HEK293 (cell line): Measurements from ENCODE around the gene SET.

Experiments used
- BCL11A ChIP-seq: fragments of 450-650 bp; formaldehyde crosslinking; IDR thresholded peaks from 2 replicates; pipeline ENCODE4 v1.5.1; 2016; ENCODE audit warnings: low read depth, missing biosample characterization, missing genetic modification characterization
- BCL11B ChIP-seq: fragments of 450-650 bp; formaldehyde crosslinking; IDR thresholded peaks from 2 replicates; pipeline ENCODE4 v1.5.1; 2016; ENCODE audit warnings: low read depth, missing biosample characterization, missing genetic modification characterization
- GLIS2 ChIP-seq: fragments of 450-650 bp; formaldehyde crosslinking; IDR thresholded peaks from 2 replicates; pipeline ENCODE4 v1.5.1; 2016; ENCODE audit warnings: missing biosample characterization, missing genetic modification characterization
- HOXA7 ChIP-seq: sonication (generic); formaldehyde crosslinking; IDR thresholded peaks from 2 replicates; pipeline ENCODE4 v1.8.1; 2022; ENCODE audit warnings: missing genetic modification reagents, borderline replicate concordance
- OSR2 ChIP-seq: fragments of 450-650 bp; formaldehyde crosslinking; IDR thresholded peaks from 2 replicates; pipeline ENCODE4 v1.5.1; 2016; ENCODE audit warnings: missing biosample characterization, missing genetic modification characterization
- SP3 ChIP-seq: fragments of 450-650 bp; formaldehyde crosslinking; IDR thresholded peaks from 2 replicates; pipeline ENCODE4 v1.5.1; 2016; ENCODE audit warnings: missing biosample characterization, missing genetic modification characterization
- YY2 ChIP-seq: fragments of 450-650 bp; formaldehyde crosslinking; IDR thresholded peaks from 2 replicates; pipeline ENCODE4 v1.5.1; 2016; ENCODE audit warnings: missing biosample characterization, missing genetic modification characterization
- ZFP37 ChIP-seq: fragments of 450-650 bp; formaldehyde crosslinking; IDR thresholded peaks from 2 replicates; pipeline ENCODE4 v1.5.1; 2016; ENCODE audit warnings: missing biosample characterization, missing genetic modification characterization
- ZNF146 ChIP-seq: fragments of 450-650 bp; formaldehyde crosslinking; IDR thresholded peaks from 2 replicates; pipeline ENCODE4 v1.5.1; 2016; ENCODE audit warnings: missing biosample characterization, missing genetic modification characterization
- ZNF155 ChIP-seq: fragments of 450-650 bp; formaldehyde crosslinking; IDR thresholded peaks from 2 replicates; pipeline ENCODE4 v1.5.1; 2016; ENCODE audit warnings: missing biosample characterization, missing genetic modification characterization
- ZNF302 ChIP-seq: fragments of 450-650 bp; formaldehyde crosslinking; IDR thresholded peaks from 2 replicates; pipeline ENCODE4 v1.5.1; 2016; ENCODE audit warnings: missing biosample characterization, missing genetic modification characterization, low read depth
- ZNF433 ChIP-seq: fragments of 450-650 bp; formaldehyde crosslinking; IDR thresholded peaks from 2 replicates; pipeline ENCODE4 v1.5.1; 2016; ENCODE audit warnings: missing biosample characterization, missing genetic modification characterization, low read depth
- ZNF48 ChIP-seq: fragments of 450-650 bp; formaldehyde crosslinking; IDR thresholded peaks from 2 replicates; pipeline ENCODE4 v1.5.1; 2016; ENCODE audit warnings: missing biosample characterization, missing genetic modification characterization
- ZNF610 ChIP-seq: fragments of 450-650 bp; formaldehyde crosslinking; IDR thresholded peaks from 2 replicates; pipeline ENCODE4 v1.5.1; 2016; ENCODE audit warnings: missing biosample characterization, missing genetic modification characterization, borderline replicate concordance
- ZNF654 ChIP-seq: fragments of 450-650 bp; formaldehyde crosslinking; IDR thresholded peaks from 2 replicates; pipeline ENCODE4 v1.5.1; 2016; ENCODE audit warnings: low read depth, missing biosample characterization, missing genetic modification characterization
- ZNF658 ChIP-seq: fragments of 450-650 bp; formaldehyde crosslinking; IDR thresholded peaks from 2 replicates; pipeline ENCODE4; 2016; ENCODE audit warnings: missing biosample characterization, missing genetic modification characterization
- ZNF747 ChIP-seq: fragments of 450-650 bp; formaldehyde crosslinking; IDR thresholded peaks from 2 replicates; pipeline ENCODE4 v1.5.1; 2016; ENCODE audit warnings: missing biosample characterization, missing genetic modification characterization
- ZSCAN23 ChIP-seq: fragments of 450-650 bp; formaldehyde crosslinking; IDR thresholded peaks from 2 replicates; pipeline ENCODE4 v1.5.1; 2016; ENCODE audit warnings: missing biosample characterization, missing genetic modification characterization
- ZXDB ChIP-seq: fragments of 450-650 bp; formaldehyde crosslinking; IDR thresholded peaks from 2 replicates; pipeline ENCODE4 v1.5.1; 2016; ENCODE audit warnings: missing biosample characterization, missing genetic modification characterization
- TF ChIP-seq, protein P1 (sequence below): fragments of 450-650 bp; formaldehyde crosslinking; IDR thresholded peaks from 2 replicates; pipeline ENCODE4 v1.5.0; 2017; ENCODE audit warnings: missing biosample characterization, missing genetic modification characterization, borderline replicate concordance
- TF ChIP-seq, protein P2 (sequence below): fragments of 450-650 bp; formaldehyde crosslinking; IDR thresholded peaks from 2 replicates; pipeline ENCODE4 v1.5.1; 2016; ENCODE audit warnings: missing biosample characterization, missing genetic modification characterization
- TF ChIP-seq, protein P3 (sequence below): fragments of 450-650 bp; formaldehyde crosslinking; IDR thresholded peaks from 2 replicates; pipeline ENCODE4 v1.5.1; 2017; ENCODE audit warnings: missing biosample characterization, mild to moderate bottlenecking, missing genetic modification characterization, moderate library complexity
- TF ChIP-seq, protein P4 (sequence below): fragments of 450-650 bp; formaldehyde crosslinking; IDR thresholded peaks from 2 replicates; pipeline ENCODE4 v1.5.1; 2016; ENCODE audit warnings: missing biosample characterization, missing genetic modification characterization
- TF ChIP-seq, protein P5 (sequence below): fragments of 450-650 bp; formaldehyde crosslinking; IDR thresholded peaks from 2 replicates; pipeline ENCODE4 v1.5.1; 2016; ENCODE audit warnings: missing biosample characterization, missing genetic modification characterization
- TF ChIP-seq, protein P6 (sequence below): fragments of 450-650 bp; formaldehyde crosslinking; IDR thresholded peaks from 2 replicates; pipeline ENCODE4 v1.5.1; 2016; ENCODE audit warnings: missing biosample characterization, missing genetic modification characterization

Gene SET

DNA sequence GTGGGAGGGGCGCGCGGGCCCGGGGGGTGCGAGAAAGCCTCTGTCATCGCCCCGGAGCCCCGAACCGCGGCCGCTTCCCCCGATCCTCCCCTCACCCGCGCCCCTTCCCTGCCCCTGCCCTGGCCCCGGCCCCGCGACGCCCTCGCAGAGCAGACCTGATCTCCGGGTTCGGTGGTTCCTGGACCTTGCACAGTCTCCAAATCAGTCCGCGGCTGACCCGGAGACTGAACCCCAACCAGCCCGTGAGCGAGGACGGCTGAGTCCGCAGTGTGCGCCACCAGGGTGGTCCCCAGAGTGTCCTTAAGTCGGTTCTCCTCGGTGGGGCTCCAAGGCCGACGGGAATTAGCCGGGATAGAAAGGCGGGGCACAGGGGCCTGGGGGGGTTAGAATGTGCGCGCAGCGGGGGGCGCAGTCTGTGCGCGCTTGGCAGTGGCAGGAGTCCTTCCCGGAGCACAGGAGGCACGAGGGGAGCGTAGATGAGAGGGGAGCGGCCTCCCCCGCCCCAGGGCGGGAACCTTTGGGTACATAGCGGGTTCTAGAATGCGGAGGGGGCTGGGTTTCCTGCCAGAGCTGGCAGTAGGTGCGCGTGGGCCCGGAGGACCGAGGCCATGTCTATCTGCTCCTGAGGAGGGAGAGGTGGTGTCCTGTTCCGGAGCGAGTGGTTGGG is 14.1 kb downstream of the SET start (continued):
- TF ChIP-seq, protein P1, sequence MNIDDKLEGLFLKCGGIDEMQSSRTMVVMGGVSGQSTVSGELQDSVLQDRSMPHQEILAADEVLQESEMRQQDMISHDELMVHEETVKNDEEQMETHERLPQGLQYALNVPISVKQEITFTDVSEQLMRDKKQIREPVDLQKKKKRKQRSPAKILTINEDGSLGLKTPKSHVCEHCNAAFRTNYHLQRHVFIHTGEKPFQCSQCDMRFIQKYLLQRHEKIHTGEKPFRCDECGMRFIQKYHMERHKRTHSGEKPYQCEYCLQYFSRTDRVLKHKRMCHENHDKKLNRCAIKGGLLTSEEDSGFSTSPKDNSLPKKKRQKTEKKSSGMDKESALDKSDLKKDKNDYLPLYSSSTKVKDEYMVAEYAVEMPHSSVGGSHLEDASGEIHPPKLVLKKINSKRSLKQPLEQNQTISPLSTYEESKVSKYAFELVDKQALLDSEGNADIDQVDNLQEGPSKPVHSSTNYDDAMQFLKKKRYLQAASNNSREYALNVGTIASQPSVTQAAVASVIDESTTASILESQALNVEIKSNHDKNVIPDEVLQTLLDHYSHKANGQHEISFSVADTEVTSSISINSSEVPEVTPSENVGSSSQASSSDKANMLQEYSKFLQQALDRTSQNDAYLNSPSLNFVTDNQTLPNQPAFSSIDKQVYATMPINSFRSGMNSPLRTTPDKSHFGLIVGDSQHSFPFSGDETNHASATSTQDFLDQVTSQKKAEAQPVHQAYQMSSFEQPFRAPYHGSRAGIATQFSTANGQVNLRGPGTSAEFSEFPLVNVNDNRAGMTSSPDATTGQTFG: no peak
- TF ChIP-seq ZNF433 (tag by site-specific recombination): no peak
- TF ChIP-seq ZNF146: no peak; the same call in 1 of the 2 replicates
- no peak for TF ChIP-seq ZNF747 (tag by site-specific recombination)
- TF ChIP-seq BCL11A: no peak
- TF ChIP-seq OSR2 (tag by site-specific recombination): 0 out of 2 replicates have a peak, but pooled peaks have one; percentile 22
- 0 out of 2 replicates have a peak, but pooled peaks have one; percentile 11 for TF ChIP-seq YY2 (tag by site-specific recombination)
- no peak for TF ChIP-seq ZNF658 (tag by site-specific recombination)
- TF ChIP-seq, protein P2, sequence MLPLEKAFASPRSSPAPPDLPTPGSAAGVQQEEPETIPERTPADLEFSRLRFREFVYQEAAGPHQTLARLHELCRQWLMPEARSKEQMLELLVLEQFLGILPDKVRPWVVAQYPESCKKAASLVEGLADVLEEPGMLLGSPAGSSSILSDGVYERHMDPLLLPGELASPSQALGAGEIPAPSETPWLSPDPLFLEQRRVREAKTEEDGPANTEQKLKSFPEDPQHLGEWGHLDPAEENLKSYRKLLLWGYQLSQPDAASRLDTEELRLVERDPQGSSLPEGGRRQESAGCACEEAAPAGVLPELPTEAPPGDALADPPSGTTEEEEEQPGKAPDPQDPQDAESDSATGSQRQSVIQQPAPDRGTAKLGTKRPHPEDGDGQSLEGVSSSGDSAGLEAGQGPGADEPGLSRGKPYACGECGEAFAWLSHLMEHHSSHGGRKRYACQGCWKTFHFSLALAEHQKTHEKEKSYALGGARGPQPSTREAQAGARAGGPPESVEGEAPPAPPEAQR (tag by site-specific recombination): no peak
- TF ChIP-seq, protein P3, sequence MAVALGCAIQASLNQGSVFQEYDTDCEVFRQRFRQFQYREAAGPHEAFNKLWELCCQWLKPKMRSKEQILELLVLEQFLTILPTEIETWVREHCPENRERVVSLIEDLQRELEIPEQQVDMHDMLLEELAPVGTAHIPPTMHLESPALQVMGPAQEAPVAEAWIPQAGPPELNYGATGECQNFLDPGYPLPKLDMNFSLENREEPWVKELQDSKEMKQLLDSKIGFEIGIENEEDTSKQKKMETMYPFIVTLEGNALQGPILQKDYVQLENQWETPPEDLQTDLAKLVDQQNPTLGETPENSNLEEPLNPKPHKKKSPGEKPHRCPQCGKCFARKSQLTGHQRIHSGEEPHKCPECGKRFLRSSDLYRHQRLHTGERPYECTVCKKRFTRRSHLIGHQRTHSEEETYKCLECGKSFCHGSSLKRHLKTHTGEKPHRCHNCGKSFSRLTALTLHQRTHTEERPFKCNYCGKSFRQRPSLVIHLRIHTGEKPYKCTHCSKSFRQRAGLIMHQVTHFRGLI: no peak
- peak; percentile 95 for TF ChIP-seq GLIS2 (tag by site-specific recombination)
- no peak for TF ChIP-seq ZNF654 (tag by site-specific recombination)
- TF ChIP-seq, protein P4, sequence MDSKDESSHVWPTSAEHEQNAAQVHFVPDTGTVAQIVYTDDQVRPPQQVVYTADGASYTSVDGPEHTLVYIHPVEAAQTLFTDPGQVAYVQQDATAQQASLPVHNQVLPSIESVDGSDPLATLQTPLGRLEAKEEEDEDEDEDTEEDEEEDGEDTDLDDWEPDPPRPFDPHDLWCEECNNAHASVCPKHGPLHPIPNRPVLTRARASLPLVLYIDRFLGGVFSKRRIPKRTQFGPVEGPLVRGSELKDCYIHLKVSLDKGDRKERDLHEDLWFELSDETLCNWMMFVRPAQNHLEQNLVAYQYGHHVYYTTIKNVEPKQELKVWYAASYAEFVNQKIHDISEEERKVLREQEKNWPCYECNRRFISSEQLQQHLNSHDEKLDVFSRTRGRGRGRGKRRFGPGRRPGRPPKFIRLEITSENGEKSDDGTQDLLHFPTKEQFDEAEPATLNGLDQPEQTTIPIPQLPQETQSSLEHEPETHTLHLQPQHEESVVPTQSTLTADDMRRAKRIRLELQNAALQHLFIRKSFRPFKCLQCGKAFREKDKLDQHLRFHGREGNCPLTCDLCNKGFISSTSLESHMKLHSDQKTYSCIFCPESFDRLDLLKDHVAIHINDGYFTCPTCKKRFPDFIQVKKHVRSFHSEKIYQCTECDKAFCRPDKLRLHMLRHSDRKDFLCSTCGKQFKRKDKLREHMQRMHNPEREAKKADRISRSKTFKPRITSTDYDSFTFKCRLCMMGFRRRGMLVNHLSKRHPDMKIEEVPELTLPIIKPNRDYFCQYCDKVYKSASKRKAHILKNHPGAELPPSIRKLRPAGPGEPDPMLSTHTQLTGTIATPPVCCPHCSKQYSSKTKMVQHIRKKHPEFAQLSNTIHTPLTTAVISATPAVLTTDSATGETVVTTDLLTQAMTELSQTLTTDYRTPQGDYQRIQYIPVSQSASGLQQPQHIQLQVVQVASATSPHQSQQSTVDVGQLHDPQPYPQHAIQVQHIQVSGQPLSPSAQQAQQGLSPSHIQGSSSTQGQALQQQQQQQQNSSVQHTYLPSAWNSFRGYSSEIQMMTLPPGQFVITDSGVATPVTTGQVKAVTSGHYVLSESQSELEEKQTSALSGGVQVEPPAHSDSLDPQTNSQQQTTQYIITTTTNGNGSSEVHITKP (tag by site-specific recombination): peak; percentile 7; the same call in 1 of the 2 replicates
- TF ChIP-seq SP3 (tag by site-specific recombination): peak; percentile 73
- no peak for TF ChIP-seq ZFP37 (tag by site-specific recombination)
- TF ChIP-seq, protein P5, sequence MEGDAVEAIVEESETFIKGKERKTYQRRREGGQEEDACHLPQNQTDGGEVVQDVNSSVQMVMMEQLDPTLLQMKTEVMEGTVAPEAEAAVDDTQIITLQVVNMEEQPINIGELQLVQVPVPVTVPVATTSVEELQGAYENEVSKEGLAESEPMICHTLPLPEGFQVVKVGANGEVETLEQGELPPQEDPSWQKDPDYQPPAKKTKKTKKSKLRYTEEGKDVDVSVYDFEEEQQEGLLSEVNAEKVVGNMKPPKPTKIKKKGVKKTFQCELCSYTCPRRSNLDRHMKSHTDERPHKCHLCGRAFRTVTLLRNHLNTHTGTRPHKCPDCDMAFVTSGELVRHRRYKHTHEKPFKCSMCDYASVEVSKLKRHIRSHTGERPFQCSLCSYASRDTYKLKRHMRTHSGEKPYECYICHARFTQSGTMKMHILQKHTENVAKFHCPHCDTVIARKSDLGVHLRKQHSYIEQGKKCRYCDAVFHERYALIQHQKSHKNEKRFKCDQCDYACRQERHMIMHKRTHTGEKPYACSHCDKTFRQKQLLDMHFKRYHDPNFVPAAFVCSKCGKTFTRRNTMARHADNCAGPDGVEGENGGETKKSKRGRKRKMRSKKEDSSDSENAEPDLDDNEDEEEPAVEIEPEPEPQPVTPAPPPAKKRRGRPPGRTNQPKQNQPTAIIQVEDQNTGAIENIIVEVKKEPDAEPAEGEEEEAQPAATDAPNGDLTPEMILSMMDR (tag by site-specific recombination): no peak
- TF ChIP-seq HOXA7 (CRISPR knock-in tag): no peak
- no peak for TF ChIP-seq ZNF48
- peak; percentile 81; the same call in 1 of the 2 replicates for TF ChIP-seq ZNF610 (tag by site-specific recombination)
- no peak for TF ChIP-seq ZNF302 (tag by site-specific recombination)
- no peak for TF ChIP-seq ZNF155 (tag by site-specific recombination)
- TF ChIP-seq ZSCAN23: 0 out of 2 replicates have a peak, but pooled peaks have one; percentile 36
- TF ChIP-seq BCL11B: 0 out of 2 replicates have a peak, but pooled peaks have one; percentile 46
- TF ChIP-seq, protein P6, sequence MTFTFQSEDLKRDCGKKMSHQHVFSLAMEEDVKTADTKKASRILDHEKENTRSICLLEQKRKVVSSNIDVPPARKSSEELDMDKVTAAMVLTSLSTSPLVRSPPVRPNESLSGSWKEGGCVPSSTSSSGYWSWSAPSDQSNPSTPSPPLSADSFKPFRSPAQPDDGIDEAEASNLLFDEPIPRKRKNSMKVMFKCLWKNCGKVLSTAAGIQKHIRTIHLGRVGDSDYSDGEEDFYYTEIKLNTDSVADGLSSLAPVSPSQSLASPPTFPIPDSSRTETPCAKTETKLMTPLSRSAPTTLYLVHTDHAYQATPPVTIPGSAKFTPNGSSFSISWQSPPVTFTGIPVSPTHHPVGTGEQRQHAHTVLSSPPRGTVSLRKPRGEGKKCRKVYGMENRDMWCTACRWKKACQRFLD (tag by site-specific recombination): no peak
- TF ChIP-seq ZXDB (tag by site-specific recombination): peak; percentile 77; the same call in 1 of the 2 replicates
